Spinal cord (tissue), 10 donors: ENCODE data around the gene GNAQ. TPM values are rescaled to one million over a fixed set of nuclear protein-coding genes. Genes with fewer than 3 reads are reported as not detected.

Experiments used
- DNase-seq, 6 donors: peaks; one replicate each; pipeline versions ENCODE4 v3.0.0 to v3.0.0-alpha.2; 2013 to 2015; ENCODE audit warnings: low spot score in 6 of 6, low read depth in 4 of 6
- H3K27ac ChIP-seq: one replicate; pipeline ENCODE4 v1.5.1; 2013; ENCODE audit warnings: low read depth, low read length, control low read depth
- H3K27me3 ChIP-seq: one replicate; pipeline ENCODE4 v1.6.1; 2013; ENCODE audit warnings: low read length; ENCODE audit not compliant: control insufficient read depth, insufficient read depth
- H3K36me3 ChIP-seq: one replicate; pipeline ENCODE4 v1.6.1; 2013; ENCODE audit warnings: low read length; ENCODE audit not compliant: control insufficient read depth, insufficient read depth
- H3K4me1 ChIP-seq: one replicate; pipeline ENCODE4 v1.6.1; 2013; ENCODE audit warnings: low read length; ENCODE audit not compliant: control insufficient read depth, insufficient read depth
- H3K4me3 ChIP-seq: one replicate; pipeline ENCODE4 v1.5.1; 2013; ENCODE audit warnings: low read depth, low read length, control low read depth
- H3K9me3 ChIP-seq: one replicate; pipeline ENCODE4 v1.6.1; 2013; ENCODE audit warnings: low read length; ENCODE audit not compliant: control insufficient read depth, insufficient read depth
- WGBS: methylation state at CpG from one replicate; pipeline ENCODE4 v1.1.5; 2013; ENCODE audit warnings: missing lambda C conversion rate; ENCODE audit not compliant: insufficient coverage; 5-methylcytosine and 5-hydroxymethylcytosine counted together
- polyA plus RNA-seq, 2 donors: library from polyadenylated mRNA; unstranded; fragments of 120-200 nt; gene quantifications; one replicate each; pipeline ENCODE4 v1.2.1, GENCODE V29; 2013; ENCODE audit not compliant: insufficient read length in 2 of 2
- total RNA-seq, 2 donors: library from RNA; depleted of rRNA in 1 of 2; stranded (reverse); fragments of 120-200 nt in 1 of 2; fragments of >200 nt in 1 of 2; gene quantifications; one replicate each; pipeline versions ENCODE4 v1.2.3 to v1.2.4, GENCODE V29; 2013 to 2014
- donor health status: healthy.

Gene GNAQ
- total and polyA plus RNA-seq, 4 donors = 53.2 to 134 (median 102) TPM

GRCh38 chr9:77826621-77827020 is 205.0 kb downstream of the GNAQ start:
- H3K36me3 ChIP-seq = no peaks in the 10 kb centered on the region
- H3K27ac ChIP-seq = no peak overlapping the region
- peaks cover 3% of the 10 kb centered on the region for H3K4me1 ChIP-seq
- H3K4me3 ChIP-seq = no peak overlapping the region
- H3K9me3 ChIP-seq = no peaks in the 10 kb centered on the region
- DNase-seq = no peak
- no CpG with 5 or more reads among the region's 5 CpGs for WGBS
- H3K27me3 ChIP-seq = no peaks in the 10 kb centered on the region

- DNase-seq = no peak
- Histone ChIP-seq H3K27ac (no peak overlapping the region), H3K27me3 (no peaks in the 10 kb centered on the region), H3K4me3 (no peak overlapping the region), H3K4me1 (peaks cover 3% of the 10 kb centered on the region), H3K36me3 (no peaks in the 10 kb centered on the region), H3K9me3 (no peaks in the 10 kb centered on the region)
- WGBS = no CpG with 5 or more reads among the region's 2 CpGs
Observed at GRCh38 chr9:77826116-77826515, 205.5 kb downstream of the GNAQ start.

GRCh38 chr9:77825361-77825760 is 206.2 kb downstream of the GNAQ start:
- Histone ChIP-seq H3K4me3 (no peak overlapping the region), H3K9me3 (no peaks in the 10 kb centered on the region), H3K27ac (no peak overlapping the region), H3K4me1 (peaks cover 3% of the 10 kb centered on the region), H3K36me3 (no peaks in the 10 kb centered on the region), H3K27me3 (no peaks in the 10 kb centered on the region)
- 69% methylated on average over 3 of the region's 4 CpGs for WGBS
- peak in 1 of 6 donors; percentile 60 for DNase-seq

- Histone ChIP-seq H3K27ac (no peak overlapping the region), H3K9me3 (no peaks in the 10 kb centered on the region), H3K4me3 (no peak overlapping the region), H3K27me3 (no peaks in the 10 kb centered on the region), H3K36me3 (no peaks in the 10 kb centered on the region), H3K4me1 (peaks cover 3% of the 10 kb centered on the region)
- 80% methylated on average over 1 of the region's 3 CpGs for WGBS
- DNase-seq = no peak
Observed at GRCh38 chr9:77820293-77820954, 211.2 kb downstream of the GNAQ start.

GRCh38 chr9:77819657-77820056 is 212.0 kb downstream of the GNAQ start:
- Histone ChIP-seq H3K27me3 (no peaks in the 10 kb centered on the region), H3K9me3 (no peaks in the 10 kb centered on the region), H3K36me3 (no peaks in the 10 kb centered on the region), H3K4me1 (no peaks in the 10 kb centered on the region), H3K27ac (no peak overlapping the region), H3K4me3 (no peak overlapping the region)
- no CpG with 5 or more reads among the region's 1 CpG for WGBS
- peak in 1 of 6 donors; percentile 11 for DNase-seq

- DNase-seq = no peak
- 83% methylated on average over 4 of the region's 7 CpGs for WGBS
- Histone ChIP-seq H3K4me3 (no peak overlapping the region), H3K4me1 (no peaks in the 10 kb centered on the region), H3K27me3 (no peaks in the 10 kb centered on the region), H3K9me3 (no peaks in the 10 kb centered on the region), H3K36me3 (peaks cover 3% of the 10 kb centered on the region), H3K27ac (no peak overlapping the region)
Observed at GRCh38 chr9:77817590-77818311, 213.9 kb downstream of the GNAQ start.

GRCh38 chr9:77816641-77817341 is 214.8 kb downstream of the GNAQ start:
- Histone ChIP-seq H3K9me3 (no peaks in the 10 kb centered on the region), H3K27me3 (no peaks in the 10 kb centered on the region), H3K27ac (no peak overlapping the region), H3K36me3 (peaks cover 3% of the 10 kb centered on the region), H3K4me1 (no peaks in the 10 kb centered on the region), H3K4me3 (no peak overlapping the region)
- 100% methylated on average over 4 of the region's 6 CpGs for WGBS
- no peak for DNase-seq

GRCh38 chr9:77815260-77815659 is 216.4 kb downstream of the GNAQ start:
- Histone ChIP-seq H3K36me3 (peaks cover 3% of the 10 kb centered on the region), H3K27ac (no peak overlapping the region), H3K27me3 (no peaks in the 10 kb centered on the region), H3K4me1 (no peaks in the 10 kb centered on the region), H3K4me3 (no peak overlapping the region), H3K9me3 (no peaks in the 10 kb centered on the region)
- DNase-seq = no peak
- no CpG with 5 or more reads among the region's 2 CpGs for WGBS

- H3K4me3 ChIP-seq = no peak overlapping the region
- H3K4me1 ChIP-seq = no peaks in the 10 kb centered on the region
- WGBS = no CpG with 5 or more reads among the region's 1 CpG
- H3K9me3 ChIP-seq = no peaks in the 10 kb centered on the region
- peaks cover 3% of the 10 kb centered on the region for H3K36me3 ChIP-seq
- DNase-seq = no peak
- H3K27ac ChIP-seq = no peak overlapping the region
- H3K27me3 ChIP-seq = no peaks in the 10 kb centered on the region
Observed at GRCh38 chr9:77811832-77812231, 219.8 kb downstream of the GNAQ start.
